GM12878 (cell line): ENCODE measurements around the gene DLGAP5. TPM values are rescaled to one million over a fixed set of nuclear protein-coding genes. Genes with fewer than 3 reads are reported as not detected.

Experiments used
- ATAC-seq: fragments of 200-7000 bp; cut with Tn5 transposase; 3 replicates; pipeline ENCODE4 v1.9.1; 2020; ENCODE audit warnings: mild to moderate bottlenecking, moderate library complexity
- BruUV-seq: library from RNA; stranded (reverse); fragments of 400-500 nt; replicated peaks from 2 replicates; lab custom pipeline; 2021; lab: Mats Ljungman, UMichigan
- CTCF ChIA-PET: fragments of 300-600 bp; sonication (Branson Sonifier 250); formaldehyde crosslinking; extraction: SDS; loops from one replicate; lab custom pipeline; 2021; ENCODE audit warnings: inconsistent platforms; lab: Yijun Ruan, JAX
- POLR2A ChIA-PET: fragments of 350-600 bp; formaldehyde crosslinking; extraction: SDS; loops from one replicate; lab custom pipeline; 2021; ENCODE audit warnings: inconsistent platforms; lab: Charles Lee
- RAD21 ChIA-PET: fragments of 300-600 bp; sonication (Branson Sonifier 250); formaldehyde crosslinking; loops from one replicate; lab custom pipeline; 2023; ENCODE audit warnings: antibody characterized with exemption; ENCODE audit not compliant: unreplicated experiment; lab: Charles Lee
- SMC1A ChIA-PET: fragments of 300-600 bp; sonication (Branson Sonifier 250); formaldehyde crosslinking; loops from one replicate; lab custom pipeline; 2023; ENCODE audit not compliant: unreplicated experiment, uncharacterized antibody; lab: Charles Lee
- DNase-seq: peaks from one replicate; pipeline ENCODE4 v3.0.0-alpha.2; 2011; ENCODE audit warnings: low read depth, low spot score
- FAIRE-seq: peaks from 3 replicates; lab custom pipeline; 2011; peaks lifted over from hg19 to GRCh38; lab: Jason Lieb, UNC
- H2AFZ ChIP-seq: 2 replicates; pipeline ENCODE4 v1.6.0; 2011; ENCODE audit warnings: low read depth, low read length, control low read depth; ENCODE audit not compliant: control insufficient read depth
- H3K27ac ChIP-seq: 2 replicates; pipeline ENCODE4 v1.5.1; 2011; ENCODE audit warnings: control low read depth; ENCODE audit not compliant: control insufficient read depth, insufficient read depth
- H3K27me3 ChIP-seq, 2 experiments: replicated peaks in 1 of 2; 2 replicates each; pipeline versions ENCODE4 v1.6.0 to v1.6.1; 2011; ENCODE audit warnings: low read length in 1 of 2; ENCODE audit not compliant: control insufficient read depth in 2 of 2, insufficient read depth in 2 of 2
- H3K36me3 ChIP-seq, 2 experiments: 2 replicates each; pipeline ENCODE4 v1.5.1; 2011; ENCODE audit warnings: low read length in 1 of 2; ENCODE audit not compliant: control insufficient read depth in 2 of 2, insufficient read depth in 2 of 2
- H3K4me1 ChIP-seq: 2 replicates; pipeline ENCODE4 v1.6.1; 2011; ENCODE audit warnings: mild to moderate bottlenecking, low read length, moderate library complexity, mixed read lengths; ENCODE audit not compliant: control insufficient read depth, insufficient read depth
- H3K4me2 ChIP-seq: 2 replicates; pipeline ENCODE4 v1.6.0; 2011; ENCODE audit warnings: control low read depth; ENCODE audit not compliant: control insufficient read depth, insufficient read depth
- H3K4me3 ChIP-seq: fragments of 200-600 bp; sonication (generic); 2 replicates; pipeline ENCODE4 v1.5.1; 2016
- H3K79me2 ChIP-seq: 2 replicates; pipeline ENCODE4 v1.6.0; 2011; ENCODE audit warnings: low read length; ENCODE audit not compliant: control insufficient read depth, insufficient read depth
- H3K9ac ChIP-seq: 2 replicates; pipeline ENCODE4 v1.8.0; 2011; ENCODE audit warnings: low read length, control low read depth, mixed read lengths; ENCODE audit not compliant: control insufficient read depth, insufficient read depth
- H3K9me3 ChIP-seq: replicated peaks from 3 replicates; pipeline ENCODE4 v1.5.1; 2011; ENCODE audit warnings: mild to moderate bottlenecking, low read length; ENCODE audit not compliant: control insufficient read depth, insufficient read depth
- H4K20me1 ChIP-seq: 2 replicates; pipeline ENCODE4 v1.6.0; 2011; ENCODE audit not compliant: control insufficient read depth, insufficient read depth
- BMI1 ChIP-seq: fragments of 450-650 bp; IDR thresholded peaks from 2 replicates; pipeline ENCODE4 v1.6.1; 2016; ENCODE audit warnings: mild to moderate bottlenecking, moderate library complexity, borderline replicate concordance
- CHD4 ChIP-seq: fragments of 200-600 bp; sonication (generic); IDR thresholded peaks from 2 replicates; pipeline ENCODE4 v1.6.1; 2016; ENCODE audit warnings: mild to moderate bottlenecking
- CREB1 ChIP-seq: IDR thresholded peaks from 2 replicates; pipeline ENCODE4 v1.6.1; 2012; ENCODE audit warnings: low read depth, mild to moderate bottlenecking, inconsistent platforms
- IRF4 ChIP-seq: IDR thresholded peaks from 2 replicates; pipeline ENCODE4 v1.6.1; 2011; ENCODE audit warnings: low read depth, low read length
- JUNB ChIP-seq: IDR thresholded peaks from 2 replicates; pipeline ENCODE4 v1.6.1; 2016; ENCODE audit warnings: antibody characterized with exemption, mild to moderate bottlenecking
- MEF2A ChIP-seq: IDR thresholded peaks from 2 replicates; pipeline ENCODE4 v1.6.1; 2011; ENCODE audit warnings: low read depth, mild to moderate bottlenecking, low read length, moderate library complexity; ENCODE audit not compliant: insufficient read depth
- MTA2 ChIP-seq: fragments of 450-650 bp; IDR thresholded peaks from 2 replicates; pipeline ENCODE4 v1.6.1; 2016; ENCODE audit warnings: low read depth, mild to moderate bottlenecking, moderate library complexity
- NR2C1 ChIP-seq: fragments of 450-650 bp; IDR thresholded peaks from 2 replicates; pipeline ENCODE4 v1.6.1; 2017; ENCODE audit warnings: antibody characterized with exemption, mild to moderate bottlenecking, moderate library complexity
- POLR2AphosphoS2 ChIP-seq: IDR thresholded peaks from 2 replicates; pipeline ENCODE4 v1.6.1; 2011; ENCODE audit warnings: low read depth, mild to moderate bottlenecking, low read length, improper control_type of control experiment, moderate library complexity
- SREBF2 ChIP-seq: IDR thresholded peaks from 2 replicates; pipeline ENCODE4 v1.6.1; 2012; ENCODE audit warnings: mild to moderate bottlenecking, low read length
- STAT3 ChIP-seq: IDR thresholded peaks from 2 replicates; pipeline ENCODE4 v1.6.1; 2011; ENCODE audit warnings: low read depth, low read length, improper control_type of control experiment
- YBX1 ChIP-seq: fragments of 450-650 bp; IDR thresholded peaks from 2 replicates; pipeline ENCODE4 v1.6.1; 2016; ENCODE audit warnings: antibody characterized with exemption
- WGBS: methylation state at CpG from one replicate; pipeline ENCODE4 v1.1.6; 2016; ENCODE audit warnings: low lambda C conversion rate; ENCODE audit not compliant: insufficient replicate concordance, insufficient coverage; ENCODE audit errors: missing lambda C conversion rate; 5-methylcytosine and 5-hydroxymethylcytosine counted together
- in situ Hi-C: fragments of 300-500 bp; cut with MboI; formaldehyde crosslinking; loops from 9 replicates; pipeline ENCODE4 v1.14.3; 2018; ENCODE audit warnings: mixed read lengths
- intact Hi-C: fragments of 100-400 bp; cut with micrococcal nuclease; formaldehyde crosslinking; loops from one replicate; pipeline ENCODE4 v1.14.2; 2022; ENCODE audit not compliant: unreplicated experiment
- polyA plus RNA-seq, 11 experiments: library from polyadenylated mRNA; depleted of rRNA in 4 of 11; unstranded in 6 of 11; stranded (reverse) in 5 of 11; fragments of >200 nt; fragmentation: Nextera tagmentation in 4 of 11; fragmentation: Illumina TruSeq in 1 of 11; extraction: Ambion mirVana in 4 of 11; extraction: Trizol in 1 of 11; gene quantifications; 1 replicate in 1 of 11; 2 replicates in 10 of 11; pipeline versions ENCODE4 v1.2.1 to v1.2.3, GENCODE V29; 2011 to 2016; ENCODE audit warnings: inconsistent platforms in 2 of 11, missing spikeins in 2 of 11, low read depth in 1 of 11
- total RNA-seq, 4 experiments: library from RNA; depleted of rRNA in 3 of 4; stranded (reverse); fragments of >200 nt in 3 of 4; fragmentation: Illumina TruSeq in 1 of 4; extraction: Trizol in 1 of 4; gene quantifications; 2 replicates each; pipeline versions ENCODE4 v1.2.1 to v1.2.3, GENCODE V29; 2013 to 2021
- TF ChIP-seq, protein P1 (sequence below), 3 experiments: IDR thresholded peaks in 2 of 3; conservative IDR thresholded peaks in 1 of 3; 2 replicates each; pipeline ENCODE4 v1.5.1; 2011; ENCODE audit warnings: low read depth in 3 of 3, low read length in 3 of 3, mild to moderate bottlenecking in 3 of 3, control low read depth in 2 of 3, moderate library complexity in 2 of 3, inconsistent platforms in 1 of 3, mixed read lengths in 1 of 3; ENCODE audit not compliant: control insufficient read depth in 2 of 3, insufficient read depth in 1 of 3; ENCODE audit errors: extremely low read depth in 1 of 3
- TF ChIP-seq, protein P2 (sequence below): fragments of 450-650 bp; IDR thresholded peaks from 2 replicates; pipeline ENCODE4 v1.6.1; 2018; ENCODE audit warnings: borderline replicate concordance, mild to moderate bottlenecking; ENCODE audit not compliant: partially characterized antibody
- TF ChIP-seq, protein P3 (sequence below): IDR thresholded peaks from 2 replicates; pipeline ENCODE4 v1.6.1; 2011; ENCODE audit warnings: mild to moderate bottlenecking, low read depth, low read length, moderate library complexity; ENCODE audit not compliant: insufficient replicate concordance

The DLGAP5 gene
- total and polyA plus RNA-seq, 10 of the 15 experiments (the other 5 are each of a cell fraction or from before 2014, with no cell fraction given) = 40.9 to 106 (median 67.6) TPM

DNA sequence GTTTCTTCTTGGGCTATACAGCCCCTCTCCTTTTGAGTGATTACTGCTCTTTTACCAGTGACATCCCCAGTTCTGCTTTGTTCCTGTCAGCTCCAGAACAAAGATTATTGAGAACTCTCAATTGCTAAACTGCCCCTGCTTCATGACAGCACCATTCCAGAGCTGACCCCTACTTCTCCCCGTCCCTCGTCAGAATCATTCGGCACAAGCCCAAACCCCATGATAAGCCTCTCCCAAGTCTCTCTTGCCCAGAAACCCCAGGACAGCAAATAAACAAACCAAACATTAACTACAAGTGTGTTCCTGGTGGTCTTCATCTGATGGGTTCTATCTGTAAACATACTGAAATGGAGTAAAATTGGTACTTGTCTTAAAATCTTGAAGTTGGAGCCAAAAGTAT lies 9.3 kb upstream of the DLGAP5 start:
- Histone ChIP-seq H3K27ac (no peak overlapping the region), H2AFZ (no peak overlapping the region), H4K20me1 (no peaks in the 10 kb centered on the region), H3K36me3 (no peaks in the 10 kb centered on the region), H3K9me3 (no peaks in the 10 kb centered on the region), H3K4me2 (no peak overlapping the region)
- intact Hi-C loops (no loop called here), in situ Hi-C loops (no loop called here)
- ChIA-PET RAD21 (interaction anchor here (1.4 kb wide), 1 partner anchor 11 kb away, joined by 3 read pairs; no protein-coding TSS in a partner anchor), POLR2A (interaction anchor here (0.7 kb wide), 1 partner anchor 9 kb away, joined by 3 read pairs; the partner anchor contains the start of gene DLGAP5)
- ATAC-seq (no peak), DNase-seq (no peak)
- WGBS = 100% methylated on average over 3 of the region's 3 CpGs
- no peak for TF ChIP-seq SREBF2
- no peak for TF ChIP-seq BMI1
- TF ChIP-seq, protein P1, sequence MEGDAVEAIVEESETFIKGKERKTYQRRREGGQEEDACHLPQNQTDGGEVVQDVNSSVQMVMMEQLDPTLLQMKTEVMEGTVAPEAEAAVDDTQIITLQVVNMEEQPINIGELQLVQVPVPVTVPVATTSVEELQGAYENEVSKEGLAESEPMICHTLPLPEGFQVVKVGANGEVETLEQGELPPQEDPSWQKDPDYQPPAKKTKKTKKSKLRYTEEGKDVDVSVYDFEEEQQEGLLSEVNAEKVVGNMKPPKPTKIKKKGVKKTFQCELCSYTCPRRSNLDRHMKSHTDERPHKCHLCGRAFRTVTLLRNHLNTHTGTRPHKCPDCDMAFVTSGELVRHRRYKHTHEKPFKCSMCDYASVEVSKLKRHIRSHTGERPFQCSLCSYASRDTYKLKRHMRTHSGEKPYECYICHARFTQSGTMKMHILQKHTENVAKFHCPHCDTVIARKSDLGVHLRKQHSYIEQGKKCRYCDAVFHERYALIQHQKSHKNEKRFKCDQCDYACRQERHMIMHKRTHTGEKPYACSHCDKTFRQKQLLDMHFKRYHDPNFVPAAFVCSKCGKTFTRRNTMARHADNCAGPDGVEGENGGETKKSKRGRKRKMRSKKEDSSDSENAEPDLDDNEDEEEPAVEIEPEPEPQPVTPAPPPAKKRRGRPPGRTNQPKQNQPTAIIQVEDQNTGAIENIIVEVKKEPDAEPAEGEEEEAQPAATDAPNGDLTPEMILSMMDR (IDR thresholded peaks at IDR 0.05 in 2 of 3, conservative IDR thresholded peaks at IDR 0.05 in 1 of 3; ENCODE audit: control insufficient read depth in 2 of 3, extremely low read depth in 1 of 3, insufficient read depth in 1 of 3, low read depth in 3 of 3, low read length in 3 of 3) = no peak
- TF ChIP-seq, protein P2, sequence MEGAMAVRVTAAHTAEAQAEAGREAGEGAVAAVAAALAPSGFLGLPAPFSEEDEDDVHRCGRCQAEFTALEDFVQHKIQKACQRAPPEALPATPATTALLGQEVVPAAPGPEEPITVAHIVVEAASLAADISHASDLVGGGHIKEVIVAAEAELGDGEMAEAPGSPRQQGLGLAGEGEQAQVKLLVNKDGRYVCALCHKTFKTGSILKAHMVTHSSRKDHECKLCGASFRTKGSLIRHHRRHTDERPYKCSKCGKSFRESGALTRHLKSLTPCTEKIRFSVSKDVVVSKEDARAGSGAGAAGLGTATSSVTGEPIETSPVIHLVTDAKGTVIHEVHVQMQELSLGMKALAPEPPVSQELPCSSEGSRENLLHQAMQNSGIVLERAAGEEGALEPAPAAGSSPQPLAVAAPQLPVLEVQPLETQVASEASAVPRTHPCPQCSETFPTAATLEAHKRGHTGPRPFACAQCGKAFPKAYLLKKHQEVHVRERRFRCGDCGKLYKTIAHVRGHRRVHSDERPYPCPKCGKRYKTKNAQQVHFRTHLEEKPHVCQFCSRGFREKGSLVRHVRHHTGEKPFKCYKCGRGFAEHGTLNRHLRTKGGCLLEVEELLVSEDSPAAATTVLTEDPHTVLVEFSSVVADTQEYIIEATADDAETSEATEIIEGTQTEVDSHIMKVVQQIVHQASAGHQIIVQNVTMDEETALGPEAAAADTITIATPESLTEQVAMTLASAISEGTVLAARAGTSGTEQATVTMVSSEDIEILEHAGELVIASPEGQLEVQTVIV = no peak
- TF ChIP-seq MTA2 = no peak
- TF ChIP-seq STAT3 = no peak
- no peak for TF ChIP-seq CHD4
- TF ChIP-seq, protein P3, sequence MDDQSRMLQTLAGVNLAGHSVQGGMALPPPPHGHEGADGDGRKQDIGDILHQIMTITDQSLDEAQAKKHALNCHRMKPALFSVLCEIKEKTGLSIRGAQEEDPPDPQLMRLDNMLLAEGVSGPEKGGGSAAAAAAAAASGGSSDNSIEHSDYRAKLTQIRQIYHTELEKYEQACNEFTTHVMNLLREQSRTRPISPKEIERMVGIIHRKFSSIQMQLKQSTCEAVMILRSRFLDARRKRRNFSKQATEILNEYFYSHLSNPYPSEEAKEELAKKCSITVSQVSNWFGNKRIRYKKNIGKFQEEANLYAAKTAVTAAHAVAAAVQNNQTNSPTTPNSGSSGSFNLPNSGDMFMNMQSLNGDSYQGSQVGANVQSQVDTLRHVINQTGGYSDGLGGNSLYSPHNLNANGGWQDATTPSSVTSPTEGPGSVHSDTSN = no peak
- TF ChIP-seq IRF4 = no peak
- TF ChIP-seq NR2C1 = no peak
- TF ChIP-seq POLR2AphosphoS2 = no peak
- TF ChIP-seq JUNB = no peak
- no peak for TF ChIP-seq YBX1
- no peak for TF ChIP-seq CREB1
- TF ChIP-seq MEF2A = no peak
- TF ChIP-seq, all 136 proteins: peak for 0
- SMC1A ChIA-PET = interaction anchor here (1.1 to 1.5 kb wide), 2 partner anchors 154 to 216 kb away, joined by 4 to 5 read pairs; no protein-coding TSS in a partner anchor
- FAIRE-seq = no peak
- BruUV-seq = no TSS peak
- H3K79me2 ChIP-seq = no peaks in the 10 kb centered on the region
- H3K9ac ChIP-seq = no peak overlapping the region
- CTCF ChIA-PET = no interaction called here
- H3K27me3 ChIP-seq = no peaks in the 10 kb centered on the region
- no peaks in the 10 kb centered on the region for H3K4me1 ChIP-seq
- no peak overlapping the region for H3K4me3 ChIP-seq
